ENCODE measurements around the gene ENGASE.

The ENGASE gene, protein sequence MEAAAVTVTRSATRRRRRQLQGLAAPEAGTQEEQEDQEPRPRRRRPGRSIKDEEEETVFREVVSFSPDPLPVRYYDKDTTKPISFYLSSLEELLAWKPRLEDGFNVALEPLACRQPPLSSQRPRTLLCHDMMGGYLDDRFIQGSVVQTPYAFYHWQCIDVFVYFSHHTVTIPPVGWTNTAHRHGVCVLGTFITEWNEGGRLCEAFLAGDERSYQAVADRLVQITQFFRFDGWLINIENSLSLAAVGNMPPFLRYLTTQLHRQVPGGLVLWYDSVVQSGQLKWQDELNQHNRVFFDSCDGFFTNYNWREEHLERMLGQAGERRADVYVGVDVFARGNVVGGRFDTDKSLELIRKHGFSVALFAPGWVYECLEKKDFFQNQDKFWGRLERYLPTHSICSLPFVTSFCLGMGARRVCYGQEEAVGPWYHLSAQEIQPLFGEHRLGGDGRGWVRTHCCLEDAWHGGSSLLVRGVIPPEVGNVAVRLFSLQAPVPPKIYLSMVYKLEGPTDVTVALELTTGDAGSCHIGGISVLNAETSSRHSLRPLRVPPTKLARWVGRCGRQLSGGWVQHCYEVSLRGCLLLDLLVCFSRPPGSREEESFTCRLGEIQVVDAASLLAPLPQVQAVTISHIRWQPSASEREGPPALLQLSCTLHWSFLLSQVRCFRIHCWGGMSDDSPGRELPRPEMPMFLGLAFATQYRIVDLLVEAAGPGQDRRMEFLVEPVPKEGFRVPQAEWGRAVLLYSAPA

DNA sequence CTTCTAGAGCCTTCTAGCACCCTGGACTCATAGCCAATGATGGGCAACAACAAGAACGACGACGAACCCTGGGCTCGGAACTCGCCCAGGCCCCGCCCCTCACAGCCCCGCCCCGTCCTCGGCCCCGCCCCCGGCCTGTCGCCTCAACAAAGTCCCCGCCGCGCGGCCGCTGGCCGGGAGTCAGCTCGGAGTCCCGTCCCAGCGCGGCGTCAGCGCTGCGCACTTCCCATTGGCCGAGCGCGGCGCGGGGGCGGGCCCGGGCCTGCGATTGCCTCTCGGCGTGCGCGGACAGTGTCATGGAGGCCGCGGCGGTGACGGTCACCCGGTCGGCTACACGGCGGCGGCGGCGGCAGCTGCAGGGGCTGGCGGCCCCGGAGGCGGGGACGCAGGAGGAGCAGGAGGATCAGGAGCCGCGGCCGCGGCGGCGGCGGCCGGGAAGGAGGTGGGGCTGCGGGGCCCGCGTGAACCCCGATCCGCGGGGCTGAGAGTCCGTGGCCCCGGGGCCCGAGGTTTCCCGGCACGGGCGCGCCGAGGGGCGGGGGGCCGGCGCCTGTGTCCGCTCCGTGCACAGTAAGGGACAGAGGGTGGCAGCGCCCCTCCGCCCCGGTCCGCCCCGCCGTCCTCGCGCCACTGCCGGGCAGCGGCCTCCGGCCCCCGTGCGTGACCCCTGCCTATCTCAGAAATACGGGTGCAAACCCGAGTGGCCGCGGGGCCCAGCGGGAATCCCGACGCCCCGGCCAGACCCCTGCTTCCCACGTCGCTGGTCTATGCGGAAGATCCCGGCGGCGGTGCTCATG is at the start of gene ENGASE:
Gene ENGASE (plus strand): TSS at position 176 of the 797 bp plus-strand sequence. CDS start 121 bp downstream, at position 297.
- DNase-seq (ENCODE audit: low read depth, low spot score): no peak
- H3K36me3 ChIP-seq (ENCODE audit: insufficient read depth, low read length): no peaks in the 10 kb centered on the region; the same call in 1 of the 2 replicates
- peak within 1 kb of the TSS; percentile 87 for H3K4me3 ChIP-seq
- TF ChIP-seq FOXP2 (optimal IDR thresholded peaks at IDR 0.05; ENCODE audit: control extremely low read depth, extremely low read length, insufficient read depth) (peak; percentile 53), POLR2AphosphoS5 (IDR thresholded peaks at IDR 0.05; ENCODE audit: borderline replicate concordance, low read depth, low read length) (peak; percentile 52; the same call in 1 of the 2 replicates), EZH2 (IDR thresholded peaks at IDR 0.05) (no peak)
- H3K9me3 ChIP-seq (ENCODE audit: low read depth, low read length): no peaks in the 10 kb centered on the region
- H3K27ac ChIP-seq: no peak within 1 kb of the TSS
- peak within 1 kb of the TSS; percentile 83 for H3K9ac ChIP-seq (ENCODE audit: insufficient read length)

DNA sequence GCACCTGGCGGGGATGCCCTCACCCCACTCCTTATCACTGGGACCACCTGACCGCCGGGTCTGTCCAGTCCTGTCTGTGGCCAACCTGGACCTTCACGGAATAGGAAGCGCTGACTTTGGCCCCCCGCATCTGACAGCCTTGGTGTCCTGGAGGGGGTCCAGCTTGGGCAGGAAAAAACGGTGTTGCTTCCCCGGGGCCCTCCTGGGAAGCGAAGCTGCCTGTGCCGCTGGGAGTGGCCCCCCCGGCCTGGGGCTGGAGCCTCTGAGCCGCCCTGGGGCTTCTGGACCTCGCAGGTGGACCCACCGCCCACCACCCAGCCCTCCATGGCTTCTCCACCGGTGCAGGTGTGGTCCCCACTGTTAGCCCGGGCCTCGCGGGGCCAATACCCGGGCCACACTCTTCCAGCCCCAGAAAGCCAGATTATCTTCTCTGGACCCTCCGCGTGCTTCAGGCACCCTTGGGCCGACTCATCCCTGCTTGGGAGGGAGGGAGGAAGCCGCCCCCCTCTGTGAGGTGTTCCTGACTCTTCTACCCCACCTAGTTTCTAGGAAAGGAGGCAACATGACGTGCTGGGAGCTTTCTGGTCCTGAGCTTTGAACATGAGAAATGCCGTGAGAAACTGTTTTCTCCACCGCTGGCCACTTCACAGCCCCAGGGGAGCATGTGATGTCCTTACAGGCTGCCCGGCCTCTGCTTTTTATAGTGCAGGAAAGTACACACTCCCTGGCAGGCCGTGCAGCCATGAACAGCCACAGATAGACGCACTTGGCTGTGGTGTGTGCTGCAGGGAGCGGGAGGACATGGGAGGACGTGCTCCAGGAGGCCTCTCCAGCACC is 49.5 kb upstream of the ENGASE start:
- no peak for DNase-seq (ENCODE audit: low read depth, low spot score)
- Histone ChIP-seq H3K9me3 (ENCODE audit: low read depth, low read length) (no peaks in the 10 kb centered on the region), H3K4me3 (peak overlapping the region; percentile 81), H3K9ac (ENCODE audit: insufficient read length) (no peak overlapping the region), H3K27ac (no peak overlapping the region), H3K36me3 (ENCODE audit: insufficient read depth, low read length) (no peaks in the 10 kb centered on the region)
- TF ChIP-seq POLR2AphosphoS5 (IDR thresholded peaks at IDR 0.05; ENCODE audit: borderline replicate concordance, low read depth, low read length): no peak
- TF ChIP-seq EZH2 (IDR thresholded peaks at IDR 0.05): no peak
- TF ChIP-seq FOXP2 (optimal IDR thresholded peaks at IDR 0.05; ENCODE audit: control extremely low read depth, extremely low read length, insufficient read depth): no peak

DNA sequence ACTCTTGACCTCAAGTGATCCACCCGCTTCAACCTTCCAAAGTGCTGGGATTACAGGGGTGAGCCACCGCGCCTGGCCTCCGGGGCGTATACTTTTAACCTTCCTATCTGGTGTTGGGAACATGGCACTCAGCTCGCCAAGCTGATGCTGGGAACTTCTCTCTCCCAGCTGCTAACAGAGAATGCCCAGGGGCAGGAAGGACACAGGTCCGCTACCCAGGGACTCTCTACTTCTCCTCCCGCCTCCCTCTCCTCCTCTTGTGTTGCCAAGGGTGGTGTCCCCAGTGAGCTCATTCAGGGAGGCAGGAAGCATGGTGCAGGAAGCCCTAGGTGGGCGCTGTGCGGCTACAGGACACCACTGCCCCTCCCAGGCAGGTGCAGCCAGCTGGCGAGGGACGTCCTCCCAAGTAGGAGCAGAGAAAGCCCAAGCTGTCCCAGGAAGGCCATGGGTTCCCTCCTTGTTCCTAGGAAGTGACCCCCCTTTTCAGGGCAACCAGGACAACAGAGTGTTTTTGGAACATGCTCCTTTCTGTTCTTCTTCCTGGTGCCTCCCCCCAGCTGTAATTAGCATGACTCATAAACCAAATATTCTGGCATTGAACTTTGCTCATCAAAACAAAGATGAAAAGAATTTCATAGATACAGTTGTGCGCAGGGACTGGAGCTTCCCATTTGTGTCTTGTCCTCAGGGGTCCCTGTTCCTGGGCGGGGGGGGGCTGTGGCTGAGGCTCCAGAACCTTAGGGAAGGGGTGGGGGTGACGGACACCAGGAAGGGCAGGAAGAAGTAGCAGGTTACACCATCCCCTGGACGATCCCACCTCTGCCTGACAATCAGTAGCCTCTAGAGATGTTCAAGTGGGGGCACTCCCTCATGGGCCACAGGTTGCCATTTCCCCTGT is 48.0 kb upstream of the ENGASE start:
- peak overlapping the region; percentile 40 for H3K4me3 ChIP-seq
- no peak overlapping the region for H3K27ac ChIP-seq

DNA sequence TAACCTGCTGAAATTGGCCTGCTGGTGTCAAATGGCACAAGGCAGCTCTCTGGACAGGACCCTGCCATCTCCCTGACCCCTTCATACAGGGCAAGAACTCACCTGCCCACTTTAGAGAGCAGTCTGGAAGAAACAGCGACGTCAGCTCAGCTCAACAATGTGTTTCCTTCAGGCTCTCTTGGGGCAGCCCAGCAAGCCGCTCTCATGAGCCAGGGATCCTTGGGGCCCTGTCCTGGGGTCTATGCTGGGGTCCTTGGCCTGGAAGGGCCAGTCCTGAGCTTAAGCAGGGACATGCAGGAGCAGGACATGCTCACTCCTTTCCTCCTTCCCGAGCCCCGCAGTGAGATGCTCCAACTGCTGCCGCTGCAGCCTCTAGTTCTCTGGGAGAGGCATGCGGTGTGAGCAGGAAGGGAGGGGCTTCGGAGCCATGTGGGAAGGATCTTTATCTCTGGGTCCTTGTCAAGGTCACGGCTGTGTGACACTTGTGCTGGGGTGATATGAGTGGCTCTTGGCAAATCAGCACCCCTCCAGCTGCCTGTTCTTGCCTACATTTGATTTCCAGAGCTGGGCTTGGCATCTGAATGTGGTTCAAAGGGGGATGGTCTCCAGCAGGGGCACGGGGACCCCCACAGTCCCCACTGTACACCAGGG is 47.2 kb upstream of the ENGASE start:
- Histone ChIP-seq H3K9me3 (ENCODE audit: low read depth, low read length) (no peaks in the 10 kb centered on the region), H3K36me3 (ENCODE audit: insufficient read depth, low read length) (no peaks in the 10 kb centered on the region), H3K9ac (ENCODE audit: insufficient read length) (no peak overlapping the region), H3K4me3 (peak overlapping the region; percentile 40; the same call in 1 of the 2 replicates), H3K27ac (no peak overlapping the region)
- no peak for TF ChIP-seq FOXP2 (optimal IDR thresholded peaks at IDR 0.05; ENCODE audit: control extremely low read depth, extremely low read length, insufficient read depth)
- no peak for TF ChIP-seq EZH2 (IDR thresholded peaks at IDR 0.05)
- no peak for TF ChIP-seq POLR2AphosphoS5 (IDR thresholded peaks at IDR 0.05; ENCODE audit: borderline replicate concordance, low read depth, low read length)
- no peak for DNase-seq (ENCODE audit: low read depth, low spot score)

More for the DNA sequence above, 48.0 kb upstream of the ENGASE start:
- no peaks in the 10 kb centered on the region for H3K36me3 ChIP-seq (ENCODE audit: insufficient read depth, low read length)
- no peaks in the 10 kb centered on the region for H3K9me3 ChIP-seq (ENCODE audit: low read depth, low read length)
- no peak overlapping the region for H3K9ac ChIP-seq (ENCODE audit: insufficient read length)
- no peak for DNase-seq (ENCODE audit: low read depth, low spot score)
- TF ChIP-seq POLR2AphosphoS5 (IDR thresholded peaks at IDR 0.05; ENCODE audit: borderline replicate concordance, low read depth, low read length) (no peak), EZH2 (IDR thresholded peaks at IDR 0.05) (no peak), FOXP2 (optimal IDR thresholded peaks at IDR 0.05; ENCODE audit: control extremely low read depth, extremely low read length, insufficient read depth) (no peak)

DNA sequence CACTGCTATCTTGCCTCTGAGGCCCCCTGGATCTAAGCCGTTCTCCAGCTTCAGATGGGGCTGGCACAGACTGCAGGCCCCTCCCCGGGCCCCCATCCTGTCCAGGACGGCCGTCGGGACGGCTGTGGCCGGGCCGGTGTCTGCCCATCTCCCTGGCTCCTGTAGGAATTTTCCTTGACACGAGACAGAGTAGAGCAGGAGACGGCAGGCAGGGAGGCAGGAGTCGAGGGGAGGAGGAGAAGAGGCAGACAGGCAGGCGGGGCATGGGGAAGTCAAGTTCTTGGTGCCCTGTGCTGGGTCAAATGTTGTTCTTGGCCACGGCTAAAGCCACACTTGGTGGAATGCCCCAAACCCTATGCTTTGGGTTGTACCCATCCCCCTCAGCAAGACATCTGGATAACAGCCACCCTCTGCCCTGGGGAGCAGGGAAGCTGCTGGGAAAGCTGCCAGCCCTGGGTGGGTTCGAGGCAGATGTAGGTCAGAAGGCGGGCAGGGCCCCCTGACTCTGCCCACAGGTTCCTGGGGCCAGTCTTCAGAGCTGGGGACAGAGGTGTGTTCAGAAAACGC is 46.6 kb upstream of the ENGASE start:
- TF ChIP-seq EZH2 (IDR thresholded peaks at IDR 0.05) (no peak), FOXP2 (optimal IDR thresholded peaks at IDR 0.05; ENCODE audit: control extremely low read depth, extremely low read length, insufficient read depth) (no peak), POLR2AphosphoS5 (IDR thresholded peaks at IDR 0.05; ENCODE audit: borderline replicate concordance, low read depth, low read length) (no peak)
- Histone ChIP-seq H3K36me3 (ENCODE audit: insufficient read depth, low read length) (no peaks in the 10 kb centered on the region), H3K9me3 (ENCODE audit: low read depth, low read length) (no peaks in the 10 kb centered on the region), H3K4me3 (no peak overlapping the region), H3K27ac (no peak overlapping the region), H3K9ac (ENCODE audit: insufficient read length) (no peak overlapping the region)
- DNase-seq (ENCODE audit: low read depth, low spot score): no peak
